ENCODE measurements around the gene SETBP1. TPM values are rescaled to one million over a fixed set of nuclear protein-coding genes. Genes with fewer than 3 reads are reported as not detected.

SETBP1 gene
- total and polyA plus RNA-seq, 2 of the 8 experiments (the other 6 are each of a cell fraction or from before 2014, with no cell fraction given) = 2.0 to 6.5 TPM

GRCh38 chr18:45110577-45111501 is 430.2 kb downstream of the SETBP1 start:
- Histone ChIP-seq H3K14ac (ENCODE audit: insufficient read length) (no peak overlapping the region), H3K56ac (replicated peaks; ENCODE audit: insufficient read length, low read depth, low read length) (no peak overlapping the region), H2AK5ac (ENCODE audit: low read depth, low read length) (no peak overlapping the region), H3K36me3 (ENCODE audit: control insufficient read depth in 2 of 4, insufficient read depth in 4 of 4, low read length in 3 of 4) (no peaks in the 10 kb centered on the region), H2BK20ac (ENCODE audit: low read length) (no peak overlapping the region), H3K9me3 (ENCODE audit: insufficient read depth in 2 of 2, low read depth in 1 of 2, low read length in 1 of 2) (no peaks in the 10 kb centered on the region), H3K23me2 (ENCODE audit: low read depth, low read length) (no peaks in the 10 kb centered on the region; the same call in 1 of the 2 replicates), H3K23ac (ENCODE audit: insufficient read length) (no peak overlapping the region), H4K5ac (ENCODE audit: insufficient read length, low read depth, low read length) (no peak overlapping the region), H2BK120ac (replicated peaks; ENCODE audit: low read depth, low read length) (no peak overlapping the region), H3K27me3 (replicated peaks in 1 of 4; ENCODE audit: control insufficient read depth in 3 of 4, extremely low read depth in 1 of 4, insufficient read depth in 3 of 4, low read length in 3 of 4) (no peaks in the 10 kb centered on the region), H3K27ac (ENCODE audit: low read depth, low read length) (no peak overlapping the region; the same call in 1 of the 2 replicates), H2BK15ac (ENCODE audit: low read length) (no peak overlapping the region), H3K4ac (replicated peaks; ENCODE audit: insufficient read length, low read depth, low read length) (no peak overlapping the region), H4K91ac (replicated peaks; ENCODE audit: insufficient read length, low read length) (no peak overlapping the region), H3K79me1 (ENCODE audit: low read depth, low read length) (no peaks in the 10 kb centered on the region), H3K4me1 (replicated peaks in 1 of 4; ENCODE audit: control insufficient read depth in 3 of 4, insufficient read depth in 4 of 4, low read length in 3 of 4) (no peaks in the 10 kb centered on the region), H3K18ac (ENCODE audit: extremely low read depth, low read length) (no peak overlapping the region), H3K4me2 (ENCODE audit: insufficient read depth in 1 of 2, low read depth in 2 of 2, low read length in 2 of 2) (no peak overlapping the region), H4K20me1 (replicated peaks in 1 of 2; ENCODE audit: control insufficient read depth in 1 of 2, insufficient read depth in 2 of 2, low read length in 2 of 2) (no peaks in the 10 kb centered on the region), H3K9ac (replicated peaks in 1 of 4; ENCODE audit: extremely low read depth in 1 of 4, low read depth in 3 of 4, low read length in 3 of 4) (no peak overlapping the region), H2AFZ (ENCODE audit: low read length) (no peak overlapping the region), H2BK5ac (ENCODE audit: low read depth, low read length) (no peak overlapping the region), H3K79me2 (ENCODE audit: control insufficient read depth in 1 of 2, insufficient read depth in 2 of 2, low read length in 2 of 2) (no peaks in the 10 kb centered on the region), H4K8ac (ENCODE audit: extremely low read depth, insufficient read depth, low read length) (no peak overlapping the region), H3K4me3 (ENCODE audit: extremely low read depth in 1 of 4, insufficient read depth in 2 of 4, low read depth in 3 of 4, low read length in 4 of 4) (no peak overlapping the region), H2BK12ac (ENCODE audit: low read depth, low read length) (no peak overlapping the region)
- no peak for FAIRE-seq
- ChIA-PET POLR2A (ENCODE audit: partially characterized antibody) (no interaction called here), CTCF (ENCODE audit: partially characterized antibody) (interaction anchor here (0.6 to 2.9 kb wide), 6 partner anchors 18 to 850 kb away, joined by 3 to 6 read pairs (median 3); no protein-coding TSS in a partner anchor)
- WGBS, 2 experiments (ENCODE audit: extremely low coverage in 1 of 2, insufficient coverage in 1 of 2, insufficient read length in 1 of 2, insufficient replicate concordance in 2 of 2, low coverage in 1 of 2, low lambda C conversion rate in 2 of 2, missing lambda C conversion rate in 1 of 2) = 86% methylated on average over 7 of the region's 7 CpGs; no CpG with 5 or more reads in 1 of the 2 experiments
- DNase-seq (ENCODE audit: low read depth in 1 of 2, low spot score in 2 of 2) = no peak
- no peak for TF ChIP-seq SIRT6 (IDR thresholded peaks at IDR 0.05; ENCODE audit: low read length)

All from H1 (cell line).